NT2/D1 (cell line): ENCODE results near the gene TMUB1.

ENCODE experiments used
- SUZ12 ChIP-seq: IDR thresholded peaks from 2 replicates; pipeline ENCODE4 v1.6.1; 2011; ENCODE audit not compliant: insufficient read length, insufficient read depth; ENCODE audit errors: extremely low read depth
- YY1 ChIP-seq: IDR thresholded peaks from 2 replicates; pipeline ENCODE4 v1.6.1; 2011; ENCODE audit not compliant: insufficient read length, insufficient read depth

DNA sequence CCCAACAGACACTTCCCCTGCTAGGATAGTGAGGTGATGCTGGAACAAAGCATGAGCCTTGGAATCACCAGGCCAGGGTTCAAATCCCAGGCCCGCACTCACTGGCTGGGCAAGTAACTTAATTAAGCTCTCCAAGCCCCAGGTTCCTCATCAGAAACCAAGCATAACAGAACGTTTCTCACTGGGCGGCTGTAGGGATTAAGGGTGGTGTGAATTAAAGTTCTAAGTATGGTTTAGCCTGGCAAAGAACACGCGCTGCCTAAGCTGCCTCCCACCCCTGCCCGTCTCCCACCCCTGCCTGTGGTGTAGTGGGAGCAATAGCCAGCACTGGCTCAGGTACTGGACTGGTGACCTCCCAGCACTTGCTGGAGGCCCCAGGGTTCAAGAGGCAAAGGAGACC is 18.3 kb downstream of the TMUB1 start:
- TF ChIP-seq SUZ12 (no peak), YY1 (no peak)
